ENCODE measurements around the gene FBXO31. TPM values are rescaled to one million over a fixed set of nuclear protein-coding genes. Genes with fewer than 3 reads are reported as not detected.

Gene FBXO31
- total and polyA plus RNA-seq, 10 of the 15 experiments (the other 5 are each of a cell fraction or from before 2014, with no cell fraction given) = 0.19 to 33.1 (median 10.3) TPM

- TF ChIP-seq RELB (IDR thresholded peaks at IDR 0.05; ENCODE audit: low read depth) = no peak
- TF ChIP-seq ZBTB33 (IDR thresholded peaks at IDR 0.05) = no peak
- peak; percentile 16 for TF ChIP-seq HDAC6 (IDR thresholded peaks at IDR 0.05; ENCODE audit: unreplicated experiment)
- 0 out of 2 replicates have a peak, but pooled peaks have one; percentile 19 for TF ChIP-seq FOXK2 (IDR thresholded peaks at IDR 0.05)
- TF ChIP-seq ZZZ3 (IDR thresholded peaks at IDR 0.05; ENCODE audit: control insufficient read depth, insufficient read length, low read depth) = no peak
- TF ChIP-seq BMI1 (IDR thresholded peaks at IDR 0.05; ENCODE audit: borderline replicate concordance) = no peak
- TF ChIP-seq CTCF (IDR thresholded peaks at IDR 0.05 in 2 of 3, conservative IDR thresholded peaks at IDR 0.05 in 1 of 3; ENCODE audit: control insufficient read depth in 2 of 3, extremely low read depth in 1 of 3, insufficient read depth in 1 of 3, low read depth in 3 of 3, low read length in 3 of 3) = no peak
- peak; percentile 95 for TF ChIP-seq USF1 (IDR thresholded peaks at IDR 0.05; ENCODE audit: borderline replicate concordance, extremely low read length, insufficient read depth, low read depth, low read length)
- TF ChIP-seq RELA (IDR thresholded peaks at IDR 0.05; ENCODE audit: borderline replicate concordance, partially characterized antibody) = peak; percentile 98
- no peak for TF ChIP-seq SRF (IDR thresholded peaks at IDR 0.05; ENCODE audit: low read depth in 2 of 2, low read length in 2 of 2)
- TF ChIP-seq CREB1 (IDR thresholded peaks at IDR 0.05; ENCODE audit: low read depth) = peak; percentile 97
- peak; percentile 58 for TF ChIP-seq ZNF687 (IDR thresholded peaks at IDR 0.05)
- TF ChIP-seq IKZF1 (conservative IDR thresholded peaks at IDR 0.05) = peak; percentile 100
- no peak for TF ChIP-seq EZH2 (IDR thresholded peaks at IDR 0.05; ENCODE audit: borderline replicate concordance, control insufficient read depth, low read depth, low read length)
Measured at GRCh38 chr16:87391950-87392820, 8.6 kb upstream of the FBXO31 start, which contains the start of gene MAP1LC3B (continued).
